H9 (cell line): ENCODE data around the gene RPLP2. TPM values are rescaled to one million over a fixed set of nuclear protein-coding genes. Genes with fewer than 3 reads are reported as not detected.

Source experiments
- DNase-seq: peaks from one replicate; pipeline ENCODE4 v3.0.0-alpha.2; 2017
- H2AFZ ChIP-seq: one replicate; pipeline ENCODE4 v1.6.1; 2013; ENCODE audit warnings: mild to moderate bottlenecking, low read length, control low read depth, moderate library complexity
- H2AK5ac ChIP-seq: 2 replicates; pipeline ENCODE4 v1.6.1; 2013; ENCODE audit warnings: low read length, control low read depth, mixed read lengths; ENCODE audit not compliant: insufficient read length
- H2BK120ac ChIP-seq: one replicate; pipeline ENCODE4 v1.6.1; 2013; ENCODE audit warnings: low read depth, mild to moderate bottlenecking, low read length, control low read depth, inconsistent platforms; ENCODE audit not compliant: poor library complexity, severe bottlenecking
- H2BK12ac ChIP-seq: 2 replicates; pipeline ENCODE4 v1.6.1; 2013; ENCODE audit warnings: low read length, control low read depth, mixed read lengths, low read depth; ENCODE audit not compliant: insufficient read length
- H2BK15ac ChIP-seq: 2 replicates; pipeline ENCODE4 v1.6.1; 2013; ENCODE audit warnings: low read depth, low read length, control low read depth
- H2BK20ac ChIP-seq: one replicate; pipeline ENCODE4 v1.6.1; 2013; ENCODE audit warnings: low read depth, mild to moderate bottlenecking, low read length, control low read depth, inconsistent platforms; ENCODE audit not compliant: poor library complexity, severe bottlenecking
- H2BK5ac ChIP-seq: 2 replicates; pipeline ENCODE4 v1.6.1; 2013; ENCODE audit warnings: low read length, control low read depth, mixed read lengths; ENCODE audit not compliant: insufficient read length
- H3K14ac ChIP-seq: 2 replicates; pipeline ENCODE4 v1.6.1; 2013; ENCODE audit warnings: low read length, control low read depth; ENCODE audit not compliant: insufficient read depth
- H3K18ac ChIP-seq: 2 replicates; pipeline ENCODE4 v1.6.1; 2013; ENCODE audit warnings: low read depth, mild to moderate bottlenecking, mixed read lengths, low read length, control low read depth; ENCODE audit not compliant: insufficient read length
- H3K23ac ChIP-seq: 2 replicates; pipeline ENCODE4 v1.6.1; 2013; ENCODE audit warnings: low read length, control low read depth, mixed read lengths, low read depth; ENCODE audit not compliant: insufficient read length
- H3K23me2 ChIP-seq: 2 replicates; pipeline ENCODE4 v1.6.1; 2013; ENCODE audit warnings: low read depth, mild to moderate bottlenecking, mixed read lengths, low read length, control low read depth; ENCODE audit not compliant: insufficient read length, poor library complexity, severe bottlenecking
- H3K27ac ChIP-seq: 2 replicates; pipeline ENCODE4 v1.5.1; 2013; ENCODE audit warnings: low read length, control low read depth, mixed read lengths, low read depth; ENCODE audit not compliant: insufficient read length
- H3K27me3 ChIP-seq: 2 replicates; pipeline ENCODE4 v1.6.1; 2013; ENCODE audit warnings: low read length, control low read depth, inconsistent platforms; ENCODE audit not compliant: insufficient read depth
- H3K4ac ChIP-seq: 2 replicates; pipeline ENCODE4 v1.6.1; 2013; ENCODE audit warnings: low read depth, mild to moderate bottlenecking, control low read depth, inconsistent platforms, low read length, moderate library complexity
- H3K4me1 ChIP-seq: 2 replicates; pipeline ENCODE4 v1.6.1; 2013; ENCODE audit warnings: low read length, control low read depth, inconsistent platforms; ENCODE audit not compliant: insufficient read depth
- H3K4me2 ChIP-seq: 2 replicates; pipeline ENCODE4 v1.6.1; 2013; ENCODE audit warnings: low read length, control low read depth, mixed read lengths; ENCODE audit not compliant: insufficient read length, insufficient read depth
- H3K56ac ChIP-seq: 2 replicates; pipeline ENCODE4 v1.6.1; 2013; ENCODE audit warnings: low read depth, mild to moderate bottlenecking, mixed read lengths, low read length, control low read depth; ENCODE audit not compliant: insufficient read length
- H3K79me1 ChIP-seq: 2 replicates; pipeline ENCODE4 v1.6.1; 2013; ENCODE audit warnings: low read depth, mild to moderate bottlenecking, moderate library complexity, low read length, control low read depth, inconsistent platforms; ENCODE audit not compliant: insufficient read depth, poor library complexity, severe bottlenecking
- H3K79me2 ChIP-seq: 2 replicates; pipeline ENCODE4 v1.6.1; 2013; ENCODE audit warnings: low read length, control low read depth, inconsistent platforms; ENCODE audit not compliant: insufficient read depth
- H3K9ac ChIP-seq: 2 replicates; pipeline ENCODE4 v1.6.1; 2013; ENCODE audit warnings: low read length, control low read depth, mixed read lengths; ENCODE audit not compliant: insufficient read length; ENCODE audit errors: extremely low read depth
- H3K9me3 ChIP-seq: one replicate; pipeline ENCODE4 v1.6.1; 2013; ENCODE audit warnings: low read depth, low read length, inconsistent platforms; ENCODE audit not compliant: control insufficient read depth
- H3T11ph ChIP-seq: one replicate; pipeline ENCODE4 v1.6.1; 2013; ENCODE audit warnings: mild to moderate bottlenecking, low read length, control low read depth, inconsistent platforms
- H4K20me1 ChIP-seq: one replicate; pipeline ENCODE4 v1.6.1; 2013; ENCODE audit not compliant: control insufficient read depth, insufficient read length, insufficient read depth
- H4K5ac ChIP-seq: 2 replicates; pipeline ENCODE4 v1.6.1; 2013; ENCODE audit warnings: low read depth, mild to moderate bottlenecking, mixed read lengths, low read length, control low read depth; ENCODE audit not compliant: insufficient read length
- H4K8ac ChIP-seq: replicated peaks from 2 replicates; pipeline ENCODE4 v1.6.1; 2013; ENCODE audit warnings: low read length, control low read depth, mixed read lengths, low read depth; ENCODE audit not compliant: insufficient read length
- H4K91ac ChIP-seq: 2 replicates; pipeline ENCODE4 v1.6.1; 2013; ENCODE audit warnings: low read depth, mild to moderate bottlenecking, moderate library complexity, mixed read lengths, low read length, control low read depth; ENCODE audit not compliant: insufficient read length
- H3K27ac Mint-ChIP-seq, 3 experiments: 2 replicates in 2 of 3; 3 replicates in 1 of 3; pipeline ENCODE4 v1.8.0; 2020 to 2021; ENCODE audit warnings: mixed read lengths in 3 of 3, mild to moderate bottlenecking in 1 of 3, moderate library complexity in 1 of 3
- H3K27me3 Mint-ChIP-seq: 2 replicates; pipeline ENCODE4 v1.8.0; 2021; ENCODE audit warnings: low read depth, mild to moderate bottlenecking, moderate library complexity, mixed read lengths
- H3K36me3 Mint-ChIP-seq, 3 experiments: 2 replicates in 2 of 3; 3 replicates in 1 of 3; pipeline ENCODE4 v1.8.0; 2020 to 2021; ENCODE audit warnings: low read depth in 3 of 3, mixed read lengths in 3 of 3; ENCODE audit not compliant: insufficient read depth in 1 of 3
- H3K4me1 Mint-ChIP-seq, 2 experiments: 2 replicates each; pipeline ENCODE4 v1.8.0; 2020; ENCODE audit warnings: mixed read lengths in 2 of 2
- H3K4me3 Mint-ChIP-seq, 2 experiments: 2 replicates in 1 of 2; 3 replicates in 1 of 2; pipeline ENCODE4 v1.8.0; 2020 to 2021; ENCODE audit warnings: mild to moderate bottlenecking in 2 of 2, mixed read lengths in 2 of 2, moderate library complexity in 1 of 2
- H3K9me3 Mint-ChIP-seq, 2 experiments: 2 replicates in 1 of 2; 3 replicates in 1 of 2; pipeline ENCODE4 v1.8.0; 2020; ENCODE audit warnings: mild to moderate bottlenecking in 2 of 2, mixed read lengths in 2 of 2, moderate library complexity in 1 of 2
- CTCF ChIP-seq: fragments of 200-600 bp; sonication (generic); conservative IDR thresholded peaks from 3 replicates; pipeline ENCODE4 v1.8.0; 2021; ENCODE audit warnings: antibody characterized with exemption, mild to moderate bottlenecking
- WGBS: extraction: QIAGEN DNeasy Blood & Tissue Kit; methylation state at CpG from one replicate; pipeline ENCODE4 v1.1.7; 2013; ENCODE audit warnings: missing lambda C conversion rate, low lambda C conversion rate, mixed read lengths; ENCODE audit not compliant: insufficient read length; ENCODE audit errors: extremely low coverage; 5-methylcytosine and 5-hydroxymethylcytosine counted together
- total RNA-seq: library from RNA; stranded (reverse); gene quantifications from 2 replicates; pipeline ENCODE4 v1.2.1, GENCODE V29; 2021

Gene RPLP2
- total RNA-seq, 1 experiment from 2014 or later: 2,138 TPM

- H3K9me3 Mint-ChIP-seq: no peaks in the 10 kb centered on the region; a peak in 1 of 5 replicates
- no peak within 1 kb of the TSS for H2AK5ac ChIP-seq
- H3K9ac ChIP-seq: peak within 1 kb of the TSS; percentile 50
- H3K56ac ChIP-seq: no peak within 1 kb of the TSS
- no peak within 1 kb of the TSS for H3T11ph ChIP-seq
- H3K27me3 ChIP-seq: no peaks in the 10 kb centered on the region
- H3K79me1 ChIP-seq: no peaks in the 10 kb centered on the region
- no peak for DNase-seq
- no peak within 1 kb of the TSS for H3K4ac ChIP-seq
- H2BK20ac ChIP-seq: no peak within 1 kb of the TSS
- H4K5ac ChIP-seq: no peak within 1 kb of the TSS
- H3K27ac ChIP-seq: no peak within 1 kb of the TSS
- no peaks in the 10 kb centered on the region for H3K79me2 ChIP-seq
- H2BK5ac ChIP-seq: no peak within 1 kb of the TSS
- no peak within 1 kb of the TSS for H3K18ac ChIP-seq
- WGBS: no CpG with 5 or more reads among the region's 20 CpGs
- peaks cover 2% of the 10 kb centered on the region; the same call in 1 of the 2 replicates for H3K27me3 Mint-ChIP-seq
- H2BK120ac ChIP-seq: no peak within 1 kb of the TSS
- TF ChIP-seq CTCF: no peak
- H3K27ac Mint-ChIP-seq: peak within 1 kb of the TSS in 2 of 3 experiments; percentile 31 to 47; a peak in 2 of 7 replicates
- no peaks in the 10 kb centered on the region for H3K9me3 ChIP-seq
- H3K23me2 ChIP-seq: peaks cover 5% of the 10 kb centered on the region
- H4K20me1 ChIP-seq: no peaks in the 10 kb centered on the region
- no peak within 1 kb of the TSS for H2BK12ac ChIP-seq
- peak within 1 kb of the TSS; percentile 76 to 87 for H3K4me3 Mint-ChIP-seq
- H2AFZ ChIP-seq: no peak within 1 kb of the TSS
- H3K23ac ChIP-seq: no peak within 1 kb of the TSS
- peak within 1 kb of the TSS; percentile 46 for H3K4me2 ChIP-seq
- no peak within 1 kb of the TSS for H3K14ac ChIP-seq
- peaks cover 10 to 21% of the 10 kb centered on the region in 2 experiments for H3K4me1 Mint-ChIP-seq
- H2BK15ac ChIP-seq: no peak within 1 kb of the TSS
- no peak within 1 kb of the TSS for H4K8ac ChIP-seq
- no peaks in the 10 kb centered on the region for H3K4me1 ChIP-seq
- H3K36me3 Mint-ChIP-seq: peaks cover 2 to 14% (median 12%) of the 10 kb centered on the region in 3 experiments; a peak in 6 of 7 replicates
- no peak within 1 kb of the TSS for H4K91ac ChIP-seq
Observed at GRCh38 chr11:818396-819128, 8.8 kb downstream of the RPLP2 start, which contains the start of gene PNPLA2. PNPLA2 (plus strand) TSS chr11:818914; CDS start chr11:819719, 805 bp downstream.
